MG63 (cell line): Measurements from ENCODE around the gene GAGE13. TPM values are rescaled to one million over a fixed set of nuclear protein-coding genes. Genes with fewer than 3 reads are reported as not detected.
"Not testable (repeated sequence)": the region's sequence is repeated elsewhere in the genome, so short reads cannot be mapped to it uniquely, and the experiment has no call there.

Experiments used
- DNase-seq: peaks from one replicate; pipeline ENCODE4 v3.0.0-alpha.2; 2020
- H3K27me3 ChIP-seq: fragments of 250-450 bp; sonication (Bioruptor Pico); 2 replicates; pipeline ENCODE4 v1.5.1; 2020; ENCODE audit warnings: mild to moderate bottlenecking, moderate library complexity
- H3K36me3 ChIP-seq: fragments of 250-450 bp; sonication (Bioruptor Pico); 2 replicates; pipeline ENCODE4 v1.5.1; 2020; ENCODE audit warnings: mild to moderate bottlenecking, moderate library complexity
- H3K4me3 ChIP-seq: fragments of 250-450 bp; sonication (Bioruptor Pico); 2 replicates; pipeline ENCODE4 v1.5.1; 2020; ENCODE audit warnings: mild to moderate bottlenecking, moderate library complexity
- H3K9me3 ChIP-seq: fragments of 250-450 bp; sonication (Bioruptor Pico); 2 replicates; pipeline ENCODE4 v1.5.1; 2020; ENCODE audit warnings: mild to moderate bottlenecking, moderate library complexity
- total RNA-seq: library from RNA; depleted of rRNA; stranded (reverse); fragments of >200 nt; shearing (Covaris generic); gene quantifications from 2 replicates; pipeline ENCODE4 v1.2.3, GENCODE V29; 2014; ENCODE audit warnings: low replicate concordance; rRNA removed

Gene GAGE13
- total RNA-seq, 1 experiment from 2014 or later, result not detected

- Histone ChIP-seq H3K4me3 (no peak overlapping the region), H3K9me3 (no peaks in the 10 kb centered on the region), H3K36me3 (no peaks in the 10 kb centered on the region), H3K27me3 (no peaks in the 10 kb centered on the region)
- DNase-seq, result no peak
Observed at GRCh38 chrX:49312176-49312575, 19.2 kb upstream of the GAGE13 start.

DNA sequence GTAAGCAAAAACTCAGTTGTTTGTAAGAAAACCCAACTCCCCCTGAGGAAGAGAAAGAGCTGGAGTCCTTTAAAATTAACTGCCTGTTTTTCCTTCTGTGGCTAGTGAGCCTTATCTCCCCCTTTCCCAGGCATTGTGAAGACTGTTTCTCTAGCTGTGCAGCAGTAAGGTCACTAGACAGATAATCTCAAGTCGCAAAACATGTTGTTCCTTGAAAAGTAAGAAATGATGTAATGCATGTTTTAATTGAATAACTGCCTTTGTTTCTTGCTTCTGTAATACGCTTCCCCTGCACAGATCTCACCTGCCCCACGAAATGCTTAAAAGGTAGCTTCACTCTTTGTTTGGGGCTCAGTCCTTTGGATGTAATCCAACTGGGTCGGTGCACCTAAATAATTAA lies 15.3 kb upstream of the GAGE13 start:
- Histone ChIP-seq H3K4me3 (no peak overlapping the region), H3K36me3 (no peaks in the 10 kb centered on the region), H3K9me3 (no peaks in the 10 kb centered on the region), H3K27me3 (no peaks in the 10 kb centered on the region)
- DNase-seq, result no peak

DNA sequence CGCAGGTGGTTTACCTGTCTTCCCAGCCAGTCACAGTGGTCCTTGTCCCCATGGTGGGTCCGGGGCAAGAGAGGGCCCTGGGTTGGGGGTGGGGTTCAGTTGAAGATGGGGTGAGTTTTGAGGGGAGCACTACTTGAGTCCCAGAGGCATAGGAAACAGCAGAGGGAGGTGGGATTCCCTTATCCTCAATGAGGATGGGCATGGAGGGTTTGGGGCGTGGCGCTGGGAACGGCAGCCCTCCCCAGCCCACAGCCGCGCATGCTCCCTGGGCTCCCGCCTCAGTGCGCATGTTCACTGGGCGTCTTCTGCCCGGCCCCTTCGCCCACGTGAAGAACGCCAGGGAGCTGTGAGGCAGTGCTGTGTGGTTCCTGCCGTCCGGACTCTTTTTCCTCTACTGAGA lies 9.6 kb upstream of the GAGE13 start, which contains the start of gene GAGE12J:
TSS of gene GAGE12J (plus strand) at position 301 of the 400 bp plus-strand sequence. CDS start 1,157 bp downstream, outside the sequence.
- DNase-seq, H3K9me3 ChIP-seq, H3K27me3 ChIP-seq, H3K36me3 ChIP-seq, H3K4me3 ChIP-seq: not testable (repeated sequence)

DNA sequence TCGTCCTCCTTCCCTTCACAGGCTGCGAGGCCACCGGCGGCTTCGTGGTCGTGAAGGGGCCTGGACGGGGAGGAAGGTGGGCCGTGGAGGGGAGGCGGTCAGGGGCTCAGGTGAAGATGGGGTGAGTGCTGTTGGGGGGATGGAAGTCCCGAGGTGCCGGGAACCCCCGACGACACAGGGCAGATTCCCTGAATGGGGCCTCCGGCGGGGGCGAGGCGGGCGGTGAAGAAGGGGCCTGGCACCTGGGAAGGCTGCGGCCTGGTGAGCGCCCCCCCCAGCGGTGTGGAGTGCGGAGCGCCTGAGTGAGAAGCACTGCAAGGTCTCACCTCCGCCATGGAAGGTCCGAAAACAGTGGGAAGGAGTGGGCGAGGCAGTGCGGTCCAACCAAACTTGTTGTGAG lies 9.1 kb upstream of the GAGE13 start:
- not testable (repeated sequence) for H3K9me3 ChIP-seq, DNase-seq, H3K36me3 ChIP-seq, H3K27me3 ChIP-seq, H3K4me3 ChIP-seq

- not testable (repeated sequence) for DNase-seq, H3K4me3 ChIP-seq, H3K27me3 ChIP-seq
Observed at GRCh38 chrX:49323735-49324134, 7.6 kb upstream of the GAGE13 start.

DNA sequence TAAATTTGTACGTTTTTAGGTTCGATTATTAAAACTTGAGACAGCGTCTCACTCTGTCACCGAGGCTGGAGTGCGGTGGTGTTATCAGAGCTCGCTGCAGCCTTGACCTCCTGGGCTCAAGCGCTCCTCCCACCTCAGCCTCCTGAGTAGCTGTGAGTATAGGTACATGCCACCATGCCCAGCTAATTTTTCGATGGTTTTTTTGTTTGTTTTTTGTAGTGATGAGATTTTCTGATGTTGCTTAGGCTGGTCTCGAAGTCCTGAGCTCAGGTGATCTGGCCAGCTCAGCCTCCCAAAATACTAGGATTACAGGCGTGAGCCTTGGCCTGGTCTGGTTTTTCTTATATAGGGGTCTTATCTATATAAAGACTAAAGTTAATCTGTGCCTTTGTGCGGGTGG lies 961 bp upstream of the GAGE13 start:
- not testable (repeated sequence) for H3K36me3 ChIP-seq, H3K27me3 ChIP-seq, H3K9me3 ChIP-seq, H3K4me3 ChIP-seq, DNase-seq

More at GRCh38 chrX:49323735-49324134, 7.6 kb upstream of the GAGE13 start:
- not testable (repeated sequence) for H3K9me3 ChIP-seq, H3K36me3 ChIP-seq

GRCh38 chrX:49331841-49332240 lies 459 bp downstream of the GAGE13 start:
- not testable (repeated sequence) for H3K27me3 ChIP-seq, H3K4me3 ChIP-seq, H3K9me3 ChIP-seq, DNase-seq, H3K36me3 ChIP-seq

GRCh38 chrX:49341449-49341848 lies 10.1 kb downstream of the GAGE13 start:
- not testable (repeated sequence) for H3K4me3 ChIP-seq, H3K9me3 ChIP-seq, H3K27me3 ChIP-seq, H3K36me3 ChIP-seq, DNase-seq

- not testable (repeated sequence) for DNase-seq, H3K9me3 ChIP-seq, H3K36me3 ChIP-seq, H3K4me3 ChIP-seq, H3K27me3 ChIP-seq
Observed at GRCh38 chrX:49344496-49345175, 13.3 kb downstream of the GAGE13 start.

DNA sequence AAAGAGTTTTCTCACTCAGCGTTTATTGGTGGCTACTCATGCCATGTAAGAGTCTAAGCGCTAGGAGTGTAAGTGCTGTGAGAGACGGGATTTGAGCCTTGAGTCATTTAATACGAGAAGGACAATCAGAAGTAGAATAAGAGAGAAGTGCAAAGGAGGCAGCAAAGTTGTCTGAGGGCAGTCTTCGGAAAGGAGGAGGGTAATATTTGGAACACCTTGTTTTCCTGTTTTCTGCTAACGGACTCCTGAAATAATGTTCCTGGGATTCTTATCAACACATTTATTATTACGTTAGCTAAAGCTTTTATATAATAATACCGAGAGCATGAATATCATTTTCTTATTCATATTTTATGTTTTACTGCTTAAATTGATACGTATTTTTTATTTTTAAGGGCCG lies 14.0 kb downstream of the GAGE13 start:
- not testable (repeated sequence) for H3K27me3 ChIP-seq, DNase-seq, H3K36me3 ChIP-seq, H3K4me3 ChIP-seq, H3K9me3 ChIP-seq

GRCh38 chrX:49346150-49346549 lies 14.8 kb downstream of the GAGE13 start:
- H3K9me3 ChIP-seq, DNase-seq, H3K4me3 ChIP-seq: not testable (repeated sequence)

More at GRCh38 chrX:49346150-49346549, 14.8 kb downstream of the GAGE13 start:
- not testable (repeated sequence) for H3K27me3 ChIP-seq, H3K36me3 ChIP-seq

Other genes starting within 250 kb of the GAGE13 start
- gene GPKOW, start 207.8 kb upstream of the GAGE13 start, total RNA-seq, result 30.1 and 38.4 TPM in 2 replicates
- 1.1 and 3.2 TPM in 2 replicates for gene MAGIX, start 168.8 kb upstream of the GAGE13 start, total RNA-seq
- gene PLP2, start 159.7 kb upstream of the GAGE13 start, total RNA-seq, result 114 and 139 TPM in 2 replicates
- gene PRICKLE3, start 145.2 kb upstream of the GAGE13 start, total RNA-seq, result 1.2 and 8.3 TPM in 2 replicates
- 0.17 and 0.63 TPM in 2 replicates for gene SYP, start 131.4 kb upstream of the GAGE13 start, total RNA-seq
- not detected in 2 replicates for gene CACNA1F, start 98.2 kb upstream of the GAGE13 start, total RNA-seq
- gene CCDC22, start 96.1 kb upstream of the GAGE13 start, total RNA-seq, result 21.2 and 35.2 TPM in 2 replicates
- gene FOXP3, start 66.9 kb upstream of the GAGE13 start, total RNA-seq, result not detected in 2 replicates
- 3.2 and 7.6 TPM in 2 replicates for gene PPP1R3F, start 61.8 kb upstream of the GAGE13 start, total RNA-seq
- not detected in 2 replicates for gene GAGE10, start 27.9 kb upstream of the GAGE13 start, total RNA-seq
- gene GAGE12J, start 9.5 kb upstream of the GAGE13 start, total RNA-seq, result not detected in 2 replicates
- not detected in 2 replicates for gene GAGE12C, start 200.6 kb downstream of the GAGE13 start, total RNA-seq
- gene GAGE12D, start 210.2 kb downstream of the GAGE13 start, total RNA-seq, result not detected in 2 replicates
- not detected in 2 replicates for gene GAGE12E, start 219.7 kb downstream of the GAGE13 start, total RNA-seq
- gene GAGE12F, start 229.3 kb downstream of the GAGE13 start, total RNA-seq, result not detected in 2 replicates
- gene GAGE12G, start 238.8 kb downstream of the GAGE13 start, total RNA-seq, result not detected in 2 replicates
- not detected in 2 replicates for gene GAGE12H, start 248.4 kb downstream of the GAGE13 start, total RNA-seq